Measurements from ENCODE around the gene AP2B1. TPM values are rescaled to one million over a fixed set of nuclear protein-coding genes. Genes with fewer than 3 reads are reported as not detected.

AP2B1 gene
- polyA plus RNA-seq, 1 of the 3 experiments (the other 2 are of a cell fraction) = 97.8 TPM

GRCh38 chr17:35575759-35576158, 11.4 kb upstream of the AP2B1 start:
- Histone ChIP-seq H3K9me3 (no peaks in the 10 kb centered on the region), H2AFZ (ENCODE audit: low read depth) (no peak overlapping the region), H3K9me2 (no peaks in the 10 kb centered on the region), H3K4me3 (ENCODE audit: low read depth in 2 of 2, low read length in 1 of 2) (no peak overlapping the region), H3K27me3 (ENCODE audit: insufficient read depth) (no peaks in the 10 kb centered on the region), H3K4me1 (ENCODE audit: control insufficient read depth in 1 of 2, insufficient read depth in 2 of 2, low read depth in 1 of 2, low read length in 1 of 2) (peaks cover 0 to 16% of the 10 kb centered on the region in 2 experiments; a peak in 3 of 4 replicates), H3K36me3 (replicated peaks in 1 of 2; ENCODE audit: control insufficient read depth in 1 of 2, insufficient read depth in 2 of 2, low read length in 1 of 2) (peaks cover 14 to 23% of the 10 kb centered on the region in 2 experiments), H3K79me2 (ENCODE audit: insufficient read depth) (peaks cover 40% of the 10 kb centered on the region), H3K4me2 (no peak overlapping the region), H3F3A (replicated peaks; ENCODE audit: insufficient read depth) (peaks cover 25% of the 10 kb centered on the region), H3K27ac (ENCODE audit: low read depth in 2 of 2, low read length in 1 of 2) (no peak overlapping the region), H4K20me1 (ENCODE audit: insufficient read depth) (no peaks in the 10 kb centered on the region), H3K9ac (no peak overlapping the region)
- ChIA-PET POLR2A (no interaction called here), CTCF (interaction anchor here (1.0 kb wide), 1 partner anchor 263 kb away, joined by 3 read pairs; no protein-coding TSS in a partner anchor)
- WGBS (ENCODE audit: low lambda C conversion rate) = 80% methylated on average over 3 of the region's 3 CpGs
- DNase-seq = no peak
- TF ChIP-seq JUND (IDR thresholded peaks at IDR 0.05) (no peak), REST (IDR thresholded peaks at IDR 0.05; ENCODE audit: low read depth, low read length) (no peak), MEF2A (IDR thresholded peaks at IDR 0.05; ENCODE audit: borderline replicate concordance, low read depth) (no peak), YY1 (IDR thresholded peaks at IDR 0.05; ENCODE audit: low read depth) (no peak), MAX (IDR thresholded peaks at IDR 0.05; ENCODE audit: low read depth) (no peak), POLR2AphosphoS5 (IDR thresholded peaks at IDR 0.05; ENCODE audit: low read depth, low read length) (no peak), MXI1 (IDR thresholded peaks at IDR 0.05; ENCODE audit: low read depth, low read length) (no peak), NRF1 (IDR thresholded peaks at IDR 0.05; ENCODE audit: low read depth, low read length) (no peak), ZBTB33 (IDR thresholded peaks at IDR 0.05; ENCODE audit: borderline replicate concordance, low read depth) (no peak), RXRA (IDR thresholded peaks at IDR 0.05; ENCODE audit: borderline replicate concordance, low read depth) (no peak), GABPA (IDR thresholded peaks at IDR 0.05; ENCODE audit: low read depth) (no peak), NFIC (IDR thresholded peaks at IDR 0.05; ENCODE audit: borderline replicate concordance) (no peak), TEAD4 (IDR thresholded peaks at IDR 0.05; ENCODE audit: borderline replicate concordance, insufficient read depth) (no peak), FOXM1 (IDR thresholded peaks at IDR 0.05; ENCODE audit: low read depth) (no peak), TAF1 (IDR thresholded peaks at IDR 0.05; ENCODE audit: borderline replicate concordance, low read depth, low read length) (no peak), CTCF (IDR thresholded peaks at IDR 0.05) (no peak)
